DND-41 (cell line): ENCODE measurements around the gene CACNA1H.

Source experiments
- CTCF ChIP-seq: IDR thresholded peaks from 2 replicates; pipeline ENCODE4 v1.5.1; 2012; ENCODE audit warnings: borderline replicate concordance, low read length, moderate library complexity, mild to moderate bottlenecking; ENCODE audit not compliant: poor library complexity, severe bottlenecking; ENCODE audit errors: extremely low read depth
- EZH2 ChIP-seq: IDR thresholded peaks from 3 replicates; pipeline ENCODE4 v1.6.1; 2012; ENCODE audit warnings: borderline replicate concordance, low read depth, mild to moderate bottlenecking, moderate library complexity, low read length, inconsistent platforms; ENCODE audit not compliant: severe bottlenecking

GRCh38 chr16:1209081-1209480 lies 56.2 kb downstream of the CACNA1H start:
- no peak for TF ChIP-seq EZH2
- TF ChIP-seq CTCF, result no peak
